IMR-90 (cell line): ENCODE data around the gene ERMP1. TPM values are rescaled to one million over a fixed set of nuclear protein-coding genes. Genes with fewer than 3 reads are reported as not detected.

Source experiments
- ATAC-seq: fragments of 200-7000 bp; cut with Tn5 transposase; 2 replicates; pipeline ENCODE4 v1.9.1; 2020; ENCODE audit warnings: low read depth, mild to moderate bottlenecking, moderate library complexity
- BruUV-seq: library from RNA; stranded (reverse); fragments of 400-500 nt; replicated peaks from 2 replicates; lab custom pipeline; 2021; lab: Mats Ljungman, UMichigan
- CTCF ChIA-PET: fragments of 300-600 bp; formaldehyde crosslinking; extraction: SDS; loops from one replicate; lab custom pipeline; 2021; ENCODE audit warnings: antibody characterized with exemption; lab: Yijun Ruan, JAX
- POLR2A ChIA-PET: fragments of 300-600 bp; sonication (Branson Sonifier 250); formaldehyde crosslinking; loops from one replicate; lab custom pipeline; 2022; ENCODE audit warnings: antibody characterized with exemption; ENCODE audit not compliant: unreplicated experiment; lab: Charles Lee
- DNase-seq: peaks from one replicate; pipeline ENCODE4 v3.0.0; 2013
- H2AFZ ChIP-seq: replicated peaks from 2 replicates; pipeline ENCODE3; 2013; ENCODE audit warnings: low read length, mild to moderate bottlenecking; ENCODE audit not compliant: poor library complexity
- H2AK5ac ChIP-seq: 2 replicates; pipeline ENCODE4 v1.6.1; 2013; ENCODE audit warnings: low read depth, low read length, inconsistent platforms
- H2AK9ac ChIP-seq: replicated peaks from 2 replicates; pipeline ENCODE3; 2013; ENCODE audit warnings: mild to moderate bottlenecking, low read depth, low read length, moderate library complexity; ENCODE audit not compliant: poor library complexity
- H2BK120ac ChIP-seq: 2 replicates; pipeline ENCODE4 v1.6.1; 2013; ENCODE audit warnings: low read depth, low read length, inconsistent platforms
- H2BK15ac ChIP-seq: 3 replicates; pipeline ENCODE4 v1.6.1; 2013; ENCODE audit warnings: low read depth, low read length, inconsistent platforms
- H2BK20ac ChIP-seq: 2 replicates; pipeline ENCODE4 v1.6.1; 2013; ENCODE audit warnings: low read depth, mild to moderate bottlenecking, inconsistent platforms, low read length, moderate library complexity
- H2BK5ac ChIP-seq: 2 replicates; pipeline ENCODE4 v1.6.1; 2013; ENCODE audit warnings: mild to moderate bottlenecking, low read depth, low read length, inconsistent platforms; ENCODE audit not compliant: poor library complexity, severe bottlenecking
- H3K14ac ChIP-seq: replicated peaks from 2 replicates; pipeline ENCODE4 v1.6.1; 2013; ENCODE audit warnings: low read depth, low read length, inconsistent platforms
- H3K18ac ChIP-seq: 2 replicates; pipeline ENCODE4 v1.6.1; 2013; ENCODE audit warnings: low read depth, low read length, control low read depth
- H3K23ac ChIP-seq: 2 replicates; pipeline ENCODE4 v1.6.1; 2013; ENCODE audit warnings: low read depth, low read length, inconsistent platforms
- H3K27ac ChIP-seq: 2 replicates; pipeline ENCODE4 v1.5.1; 2013; ENCODE audit warnings: mild to moderate bottlenecking, control low read depth, low read length; ENCODE audit not compliant: insufficient read depth
- H3K27me3 ChIP-seq: 2 replicates; pipeline ENCODE4 v1.6.1; 2013; ENCODE audit warnings: low read length; ENCODE audit not compliant: control insufficient read depth, insufficient read depth
- H3K36me3 ChIP-seq: 2 replicates; pipeline ENCODE4 v1.6.1; 2013; ENCODE audit warnings: low read length, mixed read lengths; ENCODE audit not compliant: control insufficient read depth, insufficient read depth
- H3K4ac ChIP-seq: 2 replicates; pipeline ENCODE4 v1.6.1; 2013; ENCODE audit warnings: low read depth, low read length, inconsistent platforms
- H3K4me1 ChIP-seq: 2 replicates; pipeline ENCODE4 v1.6.1; 2013; ENCODE audit warnings: low read length, mixed read lengths; ENCODE audit not compliant: control insufficient read depth, insufficient read depth
- H3K4me2 ChIP-seq: 2 replicates; pipeline ENCODE4 v1.6.1; 2013; ENCODE audit warnings: low read depth, mild to moderate bottlenecking, control low read depth, low read length, moderate library complexity
- H3K4me3 ChIP-seq: 2 replicates; pipeline ENCODE4 v1.5.1; 2013; ENCODE audit warnings: low read depth, mild to moderate bottlenecking, control low read depth, low read length, moderate library complexity; ENCODE audit not compliant: insufficient read depth
- H3K56ac ChIP-seq: 2 replicates; pipeline ENCODE4 v1.6.1; 2013; ENCODE audit warnings: low read length, inconsistent platforms; ENCODE audit not compliant: insufficient read depth; ENCODE audit errors: extremely low read depth
- H3K79me1 ChIP-seq, 2 experiments: 2 replicates each; pipeline ENCODE4 v1.6.1; 2013; ENCODE audit warnings: low read length in 2 of 2, inconsistent platforms in 1 of 2, low read depth in 1 of 2
- H3K9ac ChIP-seq: 2 replicates; pipeline ENCODE4 v1.6.1; 2013; ENCODE audit warnings: low read depth, low read length, control low read depth
- H3K9me1 ChIP-seq: 2 replicates; pipeline ENCODE4 v1.6.1; 2013; ENCODE audit warnings: low read length, inconsistent platforms; ENCODE audit not compliant: insufficient read depth
- H3K9me3 ChIP-seq: 2 replicates; pipeline ENCODE4 v1.6.1; 2013; ENCODE audit warnings: low read length; ENCODE audit not compliant: control insufficient read depth, insufficient read depth
- H4K20me1 ChIP-seq: 2 replicates; pipeline ENCODE4 v1.6.1; 2013; ENCODE audit warnings: low read length, inconsistent platforms; ENCODE audit not compliant: insufficient read depth
- H4K5ac ChIP-seq: 2 replicates; pipeline ENCODE4 v1.6.1; 2013; ENCODE audit warnings: mild to moderate bottlenecking, low read depth, low read length, control low read depth
- H4K8ac ChIP-seq, 2 experiments: 2 replicates each; pipeline ENCODE4 v1.6.1; 2013; ENCODE audit warnings: low read depth in 2 of 2, low read length in 2 of 2, control low read depth in 1 of 2, inconsistent platforms in 1 of 2
- H4K91ac ChIP-seq: 2 replicates; pipeline ENCODE4 v1.6.1; 2013; ENCODE audit warnings: low read depth, low read length, inconsistent platforms; ENCODE audit not compliant: insufficient read depth
- BHLHE40 ChIP-seq: fragments of 150-350 bp; IDR thresholded peaks from 2 replicates; pipeline ENCODE4 v1.6.1; 2016; ENCODE audit warnings: mild to moderate bottlenecking, low read depth, low read length
- CEBPB ChIP-seq: IDR thresholded peaks from 2 replicates; pipeline ENCODE4 v1.6.1; 2012; ENCODE audit warnings: low read depth, low read length, improper control_type of control experiment
- CHD1 ChIP-seq: IDR thresholded peaks from 2 replicates; pipeline ENCODE4 v1.6.1; 2012; ENCODE audit warnings: low read depth, low read length, improper control_type of control experiment
- CTCF ChIP-seq: conservative IDR thresholded peaks from 2 replicates; pipeline ENCODE4 v1.5.1; 2012; ENCODE audit warnings: mild to moderate bottlenecking, low read depth, low read length, improper control_type of control experiment
- ELK1 ChIP-seq: fragments of 150-350 bp; IDR thresholded peaks from 2 replicates; pipeline ENCODE4 v1.6.1; 2016; ENCODE audit warnings: low read depth, mild to moderate bottlenecking, low read length, moderate library complexity, borderline replicate concordance
- FOS ChIP-seq: fragments of 150-350 bp; IDR thresholded peaks from 2 replicates; pipeline ENCODE4 v1.6.1; 2016; ENCODE audit warnings: low read depth, low read length
- MAFK ChIP-seq: IDR thresholded peaks from 2 replicates; pipeline ENCODE4 v1.6.1; 2012; ENCODE audit warnings: low read depth, low read length, improper control_type of control experiment
- MAZ ChIP-seq: IDR thresholded peaks from 2 replicates; pipeline ENCODE4 v1.6.1; 2012; ENCODE audit warnings: low read depth, mild to moderate bottlenecking, low read length, improper control_type of control experiment, moderate library complexity, borderline replicate concordance
- MXI1 ChIP-seq: IDR thresholded peaks from 2 replicates; pipeline ENCODE4 v1.6.1; 2012; ENCODE audit warnings: low read depth, mild to moderate bottlenecking, low read length, moderate library complexity, borderline replicate concordance
- NFE2L2 ChIP-seq: fragments of 150-350 bp; IDR thresholded peaks from 2 replicates; pipeline ENCODE4 v1.6.1; 2016; ENCODE audit warnings: low read depth, mild to moderate bottlenecking, low read length
- POLR2A ChIP-seq: IDR thresholded peaks from 2 replicates; pipeline ENCODE4 v1.6.1; 2012; ENCODE audit warnings: mild to moderate bottlenecking, low read depth, low read length
- RAD21 ChIP-seq: IDR thresholded peaks from 2 replicates; pipeline ENCODE4 v1.6.1; 2012; ENCODE audit warnings: low read length, improper control_type of control experiment
- RCOR1 ChIP-seq: IDR thresholded peaks from 2 replicates; pipeline ENCODE4 v1.6.1; 2012; ENCODE audit warnings: mild to moderate bottlenecking, low read length, improper control_type of control experiment; ENCODE audit not compliant: insufficient replicate concordance
- RFX5 ChIP-seq: IDR thresholded peaks from 2 replicates; pipeline ENCODE4 v1.8.0; 2012; ENCODE audit warnings: low read depth, mild to moderate bottlenecking, low read length, moderate library complexity
- SMC3 ChIP-seq: fragments of 150-350 bp; IDR thresholded peaks from 2 replicates; pipeline ENCODE4 v1.6.1; 2016; ENCODE audit warnings: low read depth, mild to moderate bottlenecking, antibody characterized with exemption, low read length, moderate library complexity
- USF2 ChIP-seq: fragments of 150-350 bp; IDR thresholded peaks from 2 replicates; pipeline ENCODE4 v1.6.1; 2017; ENCODE audit warnings: mild to moderate bottlenecking, antibody characterized with exemption, low read length, low read depth
- WGBS, 2 experiments: methylation state at CpG; one replicate each; pipeline versions ENCODE4 v1.1.5 to v1.1.7; 2013; ENCODE audit warnings: missing lambda C conversion rate in 2 of 2; ENCODE audit not compliant: insufficient read length in 1 of 2; ENCODE audit errors: extremely low coverage in 2 of 2; 5-methylcytosine and 5-hydroxymethylcytosine counted together
- dilution Hi-C: fragments of 300-500 bp; cut with HindIII; formaldehyde crosslinking; loops from one replicate; pipeline ENCODE4 v1.14.3; 2018; ENCODE audit warnings: low sequenced_read_pairs; ENCODE audit not compliant: unreplicated experiment
- in situ Hi-C: fragments of 300-500 bp; cut with MboI; formaldehyde crosslinking; loops from 3 replicates; pipeline ENCODE4 v1.14.3; 2019; ENCODE audit warnings: low sequenced_read_pairs, inconsistent platforms, mixed read lengths
- intact Hi-C: fragments of 100-400 bp; cut with micrococcal nuclease; formaldehyde crosslinking; loops from 2 replicates; pipeline ENCODE4 v1.10.0; 2022
- polyA plus RNA-seq, 3 experiments: library from polyadenylated mRNA; depleted of rRNA; stranded (reverse); fragments of >200 nt; gene quantifications; 2 replicates each; pipeline ENCODE4 v1.2.3, GENCODE V29; 2012; ENCODE audit warnings: low replicate concordance in 1 of 3
- total RNA-seq: library from RNA; depleted of rRNA; stranded (reverse); fragments of >200 nt; gene quantifications from 2 replicates; pipeline ENCODE4 v1.2.3, GENCODE V29; 2012

Gene ERMP1
- total and polyA plus RNA-seq, 2 of the 4 experiments (the other 2 are of a cell fraction), result 2.2 to 4.7 TPM

GRCh38 chr9:5756633-5757032 is 76.3 kb downstream of the ERMP1 start:
- Histone ChIP-seq H2BK120ac (no peak overlapping the region), H2BK20ac (no peak overlapping the region), H3K4ac (no peak overlapping the region), H3K27me3 (no peaks in the 10 kb centered on the region), H3K9me3 (no peaks in the 10 kb centered on the region), H4K5ac (no peak overlapping the region), H3K23ac (no peak overlapping the region), H2BK5ac (no peak overlapping the region), H3K79me1 (peaks cover 0 to 4% of the 10 kb centered on the region in 2 experiments; a peak in 2 of 4 replicates), H2AFZ (no peak overlapping the region), H3K9me1 (0 out of 2 replicates have a peak, but pooled peaks cover 5% of the 10 kb centered on the region), H2AK5ac (no peak overlapping the region), H3K56ac (no peak overlapping the region), H3K36me3 (peaks cover 31% of the 10 kb centered on the region), H3K4me3 (no peak overlapping the region), H3K27ac (no peak overlapping the region), H4K91ac (no peak overlapping the region), H2AK9ac (no peak overlapping the region), H3K4me1 (no peaks in the 10 kb centered on the region), H3K4me2 (no peak overlapping the region), H3K9ac (no peak overlapping the region), H4K8ac (no peak overlapping the region), H3K18ac (no peak overlapping the region), H3K14ac (no peak overlapping the region), H4K20me1 (no peaks in the 10 kb centered on the region), H2BK15ac (no peak overlapping the region)
- in situ Hi-C loops, result no loop called here
- TF ChIP-seq MAFK, result no peak
- no peak for TF ChIP-seq NFE2L2
- TF ChIP-seq MAZ, result no peak
- TF ChIP-seq USF2, result no peak
- no peak for TF ChIP-seq FOS
- TF ChIP-seq CHD1, result no peak
- TF ChIP-seq MXI1, result no peak
- no peak for TF ChIP-seq BHLHE40
- TF ChIP-seq RCOR1, result no peak
- no peak for TF ChIP-seq POLR2A
- no peak for TF ChIP-seq RFX5
- no peak for TF ChIP-seq RAD21
- TF ChIP-seq SMC3, result no peak
- TF ChIP-seq CEBPB, result no peak
- TF ChIP-seq CTCF, result no peak
- TF ChIP-seq ELK1, result no peak
- DNase-seq (no peak), ATAC-seq (no peak)
- CTCF ChIA-PET, result interaction anchor here (0.6 kb wide), 2 partner anchors 103 to 340 kb away, joined by 3 to 5 read pairs; no protein-coding TSS in a partner anchor
- dilution Hi-C loops, result no loop called here
- intact Hi-C loops, result loop anchor here (5.0 kb wide), 1 partner anchor 124 kb away; no protein-coding TSS in a partner anchor
- BruUV-seq, result no TSS peak
- POLR2A ChIA-PET, result interaction anchor here (0.6 kb wide), 1 partner anchor 24 kb away, joined by 3 read pairs; no protein-coding TSS in a partner anchor
- no CpG with 5 or more reads among the region's 3 CpGs for WGBS, 2 experiments
